GM12878 (cell line): ENCODE results near the gene SNAP29. TPM values are rescaled to one million over a fixed set of nuclear protein-coding genes. Genes with fewer than 3 reads are reported as not detected.

Experiments
- ATAC-seq: fragments of 200-7000 bp; cut with Tn5 transposase; 3 replicates; pipeline ENCODE4 v1.9.1; 2020; ENCODE audit warnings: mild to moderate bottlenecking, moderate library complexity
- BruUV-seq: library from RNA; stranded (reverse); fragments of 400-500 nt; replicated peaks from 2 replicates; lab custom pipeline; 2021; lab: Mats Ljungman, UMichigan
- CTCF ChIA-PET: fragments of 300-600 bp; sonication (Branson Sonifier 250); formaldehyde crosslinking; extraction: SDS; loops from one replicate; lab custom pipeline; 2021; ENCODE audit warnings: inconsistent platforms; lab: Yijun Ruan, JAX
- POLR2A ChIA-PET: fragments of 350-600 bp; formaldehyde crosslinking; extraction: SDS; loops from one replicate; lab custom pipeline; 2021; ENCODE audit warnings: inconsistent platforms; lab: Charles Lee
- RAD21 ChIA-PET: fragments of 300-600 bp; sonication (Branson Sonifier 250); formaldehyde crosslinking; loops from one replicate; lab custom pipeline; 2023; ENCODE audit warnings: antibody characterized with exemption; ENCODE audit not compliant: unreplicated experiment; lab: Charles Lee
- SMC1A ChIA-PET: fragments of 300-600 bp; sonication (Branson Sonifier 250); formaldehyde crosslinking; loops from one replicate; lab custom pipeline; 2023; ENCODE audit not compliant: unreplicated experiment, uncharacterized antibody; lab: Charles Lee
- DNase-seq: peaks from one replicate; pipeline ENCODE4 v3.0.0-alpha.2; 2011; ENCODE audit warnings: low read depth, low spot score
- FAIRE-seq: peaks from 3 replicates; lab custom pipeline; 2011; peaks lifted over from hg19 to GRCh38; lab: Jason Lieb, UNC
- H2AFZ ChIP-seq: 2 replicates; pipeline ENCODE4 v1.6.0; 2011; ENCODE audit warnings: low read depth, low read length, control low read depth; ENCODE audit not compliant: control insufficient read depth
- H3K27ac ChIP-seq: 2 replicates; pipeline ENCODE4 v1.5.1; 2011; ENCODE audit warnings: control low read depth; ENCODE audit not compliant: control insufficient read depth, insufficient read depth
- H3K27me3 ChIP-seq, 2 experiments: replicated peaks in 1 of 2; 2 replicates each; pipeline versions ENCODE4 v1.6.0 to v1.6.1; 2011; ENCODE audit warnings: low read length in 1 of 2; ENCODE audit not compliant: control insufficient read depth in 2 of 2, insufficient read depth in 2 of 2
- H3K36me3 ChIP-seq, 2 experiments: 2 replicates each; pipeline ENCODE4 v1.5.1; 2011; ENCODE audit warnings: low read length in 1 of 2; ENCODE audit not compliant: control insufficient read depth in 2 of 2, insufficient read depth in 2 of 2
- H3K4me1 ChIP-seq: 2 replicates; pipeline ENCODE4 v1.6.1; 2011; ENCODE audit warnings: mild to moderate bottlenecking, low read length, moderate library complexity, mixed read lengths; ENCODE audit not compliant: control insufficient read depth, insufficient read depth
- H3K4me2 ChIP-seq: 2 replicates; pipeline ENCODE4 v1.6.0; 2011; ENCODE audit warnings: control low read depth; ENCODE audit not compliant: control insufficient read depth, insufficient read depth
- H3K4me3 ChIP-seq: fragments of 200-600 bp; sonication (generic); 2 replicates; pipeline ENCODE4 v1.5.1; 2016
- H3K79me2 ChIP-seq: 2 replicates; pipeline ENCODE4 v1.6.0; 2011; ENCODE audit warnings: low read length; ENCODE audit not compliant: control insufficient read depth, insufficient read depth
- H3K9ac ChIP-seq: 2 replicates; pipeline ENCODE4 v1.8.0; 2011; ENCODE audit warnings: low read length, control low read depth, mixed read lengths; ENCODE audit not compliant: control insufficient read depth, insufficient read depth
- H3K9me3 ChIP-seq: replicated peaks from 3 replicates; pipeline ENCODE4 v1.5.1; 2011; ENCODE audit warnings: mild to moderate bottlenecking, low read length; ENCODE audit not compliant: control insufficient read depth, insufficient read depth
- H4K20me1 ChIP-seq: 2 replicates; pipeline ENCODE4 v1.6.0; 2011; ENCODE audit not compliant: control insufficient read depth, insufficient read depth
- ATF3 ChIP-seq: IDR thresholded peaks from 2 replicates; pipeline ENCODE4 v1.6.1; 2011; ENCODE audit warnings: low read depth, mild to moderate bottlenecking, low read length, moderate library complexity, borderline replicate concordance; ENCODE audit errors: extremely low read depth
- EGR1 ChIP-seq, 2 experiments: IDR thresholded peaks; 1 replicate in 1 of 2; 2 replicates in 1 of 2; pipeline ENCODE4 v1.6.1; 2011 to 2012; ENCODE audit warnings: low read depth in 2 of 2, low read length in 2 of 2, borderline replicate concordance in 1 of 2, mild to moderate bottlenecking in 1 of 2, moderate library complexity in 1 of 2
- IRF4 ChIP-seq: IDR thresholded peaks from 2 replicates; pipeline ENCODE4 v1.6.1; 2011; ENCODE audit warnings: low read depth, low read length
- KLF5 ChIP-seq: fragments of 450-650 bp; IDR thresholded peaks from 2 replicates; pipeline ENCODE4 v1.6.1; 2014; ENCODE audit warnings: mild to moderate bottlenecking; ENCODE audit not compliant: partially characterized antibody
- MEF2A ChIP-seq: IDR thresholded peaks from 2 replicates; pipeline ENCODE4 v1.6.1; 2011; ENCODE audit warnings: low read depth, mild to moderate bottlenecking, low read length, moderate library complexity; ENCODE audit not compliant: insufficient read depth
- NRF1 ChIP-seq: conservative IDR thresholded peaks from 2 replicates; pipeline ENCODE4 v1.6.1; 2011; ENCODE audit warnings: mild to moderate bottlenecking, low read depth, low read length, improper control_type of control experiment
- PBX3 ChIP-seq: IDR thresholded peaks from 2 replicates; pipeline ENCODE4 v1.6.1; 2011; ENCODE audit warnings: mild to moderate bottlenecking, low read depth, low read length, moderate library complexity; ENCODE audit not compliant: insufficient replicate concordance
- RAD51 ChIP-seq: fragments of 450-650 bp; IDR thresholded peaks from 2 replicates; pipeline ENCODE4 v1.6.1; 2016; ENCODE audit warnings: moderate library complexity, mild to moderate bottlenecking, inconsistent platforms
- RELB ChIP-seq: fragments of 450-650 bp; IDR thresholded peaks from 2 replicates; pipeline ENCODE4 v1.6.1; 2017; ENCODE audit warnings: low read depth, mild to moderate bottlenecking, moderate library complexity
- SKIL ChIP-seq: fragments of 450-650 bp; IDR thresholded peaks from 2 replicates; pipeline ENCODE4 v1.6.1; 2017; ENCODE audit warnings: mild to moderate bottlenecking, low read depth, inconsistent platforms; ENCODE audit not compliant: poor library complexity, severe bottlenecking
- STAT1 ChIP-seq: fragments of 450-650 bp; conservative IDR thresholded peaks from 2 replicates; pipeline ENCODE4 v1.6.1; 2014; ENCODE audit warnings: antibody characterized with exemption, mild to moderate bottlenecking
- WRNIP1 ChIP-seq: IDR thresholded peaks from 2 replicates; pipeline ENCODE4 v1.6.1; 2011; ENCODE audit warnings: low read depth, low read length, improper control_type of control experiment, borderline replicate concordance
- YBX1 ChIP-seq: fragments of 450-650 bp; IDR thresholded peaks from 2 replicates; pipeline ENCODE4 v1.6.1; 2016; ENCODE audit warnings: antibody characterized with exemption
- ZBTB4 ChIP-seq: fragments of 450-650 bp; formaldehyde crosslinking; IDR thresholded peaks from 2 replicates; pipeline ENCODE4 v1.4.0; 2022; ENCODE audit warnings: mild to moderate bottlenecking, moderate library complexity
- ZNF384 ChIP-seq: IDR thresholded peaks from 2 replicates; pipeline ENCODE4 v1.6.1; 2012; ENCODE audit warnings: low read depth, mild to moderate bottlenecking, low read length, improper control_type of control experiment, borderline replicate concordance
- WGBS: methylation state at CpG from one replicate; pipeline ENCODE4 v1.1.6; 2016; ENCODE audit warnings: low lambda C conversion rate; ENCODE audit not compliant: insufficient replicate concordance, insufficient coverage; ENCODE audit errors: missing lambda C conversion rate; 5-methylcytosine and 5-hydroxymethylcytosine counted together
- in situ Hi-C: fragments of 300-500 bp; cut with MboI; formaldehyde crosslinking; loops from 9 replicates; pipeline ENCODE4 v1.14.3; 2018; ENCODE audit warnings: mixed read lengths
- intact Hi-C: fragments of 100-400 bp; cut with micrococcal nuclease; formaldehyde crosslinking; loops from one replicate; pipeline ENCODE4 v1.14.2; 2022; ENCODE audit not compliant: unreplicated experiment
- polyA plus RNA-seq, 11 experiments: library from polyadenylated mRNA; depleted of rRNA in 4 of 11; unstranded in 6 of 11; stranded (reverse) in 5 of 11; fragments of >200 nt; fragmentation: Nextera tagmentation in 4 of 11; fragmentation: Illumina TruSeq in 1 of 11; extraction: Ambion mirVana in 4 of 11; extraction: Trizol in 1 of 11; gene quantifications; 1 replicate in 1 of 11; 2 replicates in 10 of 11; pipeline versions ENCODE4 v1.2.1 to v1.2.3, GENCODE V29; 2011 to 2016; ENCODE audit warnings: inconsistent platforms in 2 of 11, missing spikeins in 2 of 11, low read depth in 1 of 11
- total RNA-seq, 4 experiments: library from RNA; depleted of rRNA in 3 of 4; stranded (reverse); fragments of >200 nt in 3 of 4; fragmentation: Illumina TruSeq in 1 of 4; extraction: Trizol in 1 of 4; gene quantifications; 2 replicates each; pipeline versions ENCODE4 v1.2.1 to v1.2.3, GENCODE V29; 2013 to 2021

The SNAP29 gene
- total and polyA plus RNA-seq, 10 of the 15 experiments (the other 5 are each of a cell fraction or from before 2014, with no cell fraction given) = 4.7 to 45.7 (median 27.9) TPM

- no peaks in the 10 kb centered on the region for H3K4me1 ChIP-seq
- POLR2A ChIA-PET = no interaction called here
- H3K4me2 ChIP-seq = no peak overlapping the region
- WGBS = 96% methylated on average over 6 of the region's 6 CpGs
- no TSS peak for BruUV-seq
- H3K9ac ChIP-seq = no peak overlapping the region
- CTCF ChIA-PET = no interaction called here
- intact Hi-C loops (no loop called here), in situ Hi-C loops (no loop called here)
- peaks cover 6 to 10% of the 10 kb centered on the region in 2 experiments for H3K36me3 ChIP-seq
- H3K9me3 ChIP-seq = no peaks in the 10 kb centered on the region
- H3K27ac ChIP-seq = no peak overlapping the region
- no peak for FAIRE-seq
- H3K27me3 ChIP-seq = no peaks in the 10 kb centered on the region
- DNase-seq = no peak
- no peaks in the 10 kb centered on the region for H3K79me2 ChIP-seq
- H2AFZ ChIP-seq = no peak overlapping the region
- no peaks in the 10 kb centered on the region for H4K20me1 ChIP-seq
- RAD21 ChIA-PET = no interaction called here
- ATAC-seq = no peak
- SMC1A ChIA-PET = no interaction called here
- H3K4me3 ChIP-seq = no peak overlapping the region
- TF ChIP-seq RELB (no peak), MEF2A (no peak), RAD51 (no peak), SKIL (no peak), WRNIP1 (no peak), YBX1 (no peak), IRF4 (no peak), PBX3 (no peak), ZBTB4 (no peak), STAT1 (no peak), ATF3 (no peak), ZNF384 (no peak), KLF5 (no peak), NRF1 (no peak), EGR1 (IDR thresholded peaks at IDR 0.05; ENCODE audit: borderline replicate concordance in 1 of 2, low read depth in 2 of 2, low read length in 2 of 2) (no peak)
Measured at GRCh38 chr22:20889025-20889704, 30.4 kb downstream of the SNAP29 start.
